ENCODE results near the gene NOL3. TPM values are rescaled to one million over a fixed set of nuclear protein-coding genes. Genes with fewer than 3 reads are reported as not detected.

NOL3 gene
- total and polyA plus RNA-seq, 2 of the 13 experiments (the other 11 are each of a cell fraction or from before 2014, with no cell fraction given): 5.7 to 20.5 TPM

- TF ChIP-seq ZHX2 (IDR thresholded peaks at IDR 0.05; ENCODE audit: low read depth) (peak; percentile 93), ZHX2 (CRISPR knock-in tag; IDR thresholded peaks at IDR 0.05; ENCODE audit: borderline replicate concordance) (no peak; the same call in 1 of the 2 replicates), BCLAF1 (IDR thresholded peaks at IDR 0.05) (no peak), FOXO1 (CRISPR knock-in tag; IDR thresholded peaks at IDR 0.05) (peak; percentile 71; the same call in 1 of the 2 replicates), ZNF543 (CRISPR knock-in tag; IDR thresholded peaks at IDR 0.05) (peak; percentile 76; the same call in 1 of the 2 replicates), KMT2B (CRISPR knock-in tag; IDR thresholded peaks at IDR 0.05) (peak; percentile 93), ZNF468 (CRISPR knock-in tag; IDR thresholded peaks at IDR 0.05) (0 out of 2 replicates have a peak, but pooled peaks have one; percentile 83), FOXP4 (CRISPR knock-in tag; IDR thresholded peaks at IDR 0.05) (peak; percentile 44; the same call in 1 of the 2 replicates), POGK (CRISPR knock-in tag; conservative IDR thresholded peaks at IDR 0.05) (peak; percentile 82), ZNF512 (CRISPR knock-in tag; IDR thresholded peaks at IDR 0.05) (no peak; the same call in 1 of the 2 replicates), POGZ (CRISPR knock-in tag; IDR thresholded peaks at IDR 0.05) (peak; percentile 34), NFKB2 (CRISPR knock-in tag; IDR thresholded peaks at IDR 0.05; ENCODE audit: borderline replicate concordance) (peak; percentile 85; the same call in 1 of the 2 replicates), ZNF577 (CRISPR knock-in tag; IDR thresholded peaks at IDR 0.05; ENCODE audit: borderline replicate concordance, low read depth) (no peak)
These were observed 13.5 kb downstream of the NOL3 start, which contains the start of gene MATCAP1 (continued) for GRCh38 chr16:67183627-67184452.
